ENCODE results near the gene TTLL6. TPM values are rescaled to one million over a fixed set of nuclear protein-coding genes. Genes with fewer than 3 reads are reported as not detected.

TTLL6 gene
- total and polyA plus RNA-seq, 11 donors: 0.07 to 0.55 (median 0.15) TPM; not detected in 8

DNA sequence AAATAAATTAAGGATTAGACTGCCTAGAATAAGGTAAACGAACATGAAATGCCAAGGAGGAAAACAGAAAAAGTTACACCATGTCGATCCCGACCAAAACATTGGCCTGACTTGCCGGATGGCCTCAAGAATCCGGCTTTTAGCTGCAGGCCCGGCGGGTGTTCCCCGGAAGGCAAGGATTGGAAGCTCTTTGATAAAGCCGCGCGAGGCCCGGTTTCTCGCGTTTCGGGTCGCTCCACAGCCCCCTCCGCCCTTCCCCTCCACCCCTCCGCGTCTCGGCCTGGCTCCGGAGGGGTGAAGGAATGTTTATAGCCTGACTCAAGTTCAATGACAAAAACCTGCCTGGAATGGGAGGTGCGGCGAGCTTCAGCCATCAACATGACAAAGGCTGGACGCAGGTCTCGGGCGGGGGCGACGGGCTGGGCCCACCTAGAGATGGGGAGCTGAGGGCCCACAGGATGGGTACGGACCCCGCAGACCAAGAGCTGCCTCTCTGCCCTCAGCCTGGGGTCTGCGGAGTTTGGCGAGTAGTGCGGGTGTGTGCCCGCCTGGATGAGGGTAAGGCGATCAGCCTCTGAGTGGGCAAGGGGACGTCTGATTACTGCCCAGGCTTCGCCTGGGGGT, 97.3 kb downstream of the TTLL6 start:
- H3K36me3 ChIP-seq: no peaks in the 10 kb centered on the region
- peaks cover 0 to 30% (median 9%) of the 10 kb centered on the region in 12 donors for H3K4me1 ChIP-seq
- no peak for DNase-seq
- no peak for ATAC-seq
- peaks cover 72 to 100% (median 100%) of the 10 kb centered on the region in 9 donors for H3K27me3 ChIP-seq
- no peak overlapping the region for H3K4me3 ChIP-seq
- H3K9me3 ChIP-seq: no peaks in the 10 kb centered on the region
- 5 to 8% (median 7%) methylated on average over 30 to 37 of the region's 37 CpGs for WGBS, 4 donors
- no peak overlapping the region for H3K27ac ChIP-seq
- no peak for TF ChIP-seq POLR2A (IDR thresholded peaks at IDR 0.05)
- TF ChIP-seq, protein P1, sequence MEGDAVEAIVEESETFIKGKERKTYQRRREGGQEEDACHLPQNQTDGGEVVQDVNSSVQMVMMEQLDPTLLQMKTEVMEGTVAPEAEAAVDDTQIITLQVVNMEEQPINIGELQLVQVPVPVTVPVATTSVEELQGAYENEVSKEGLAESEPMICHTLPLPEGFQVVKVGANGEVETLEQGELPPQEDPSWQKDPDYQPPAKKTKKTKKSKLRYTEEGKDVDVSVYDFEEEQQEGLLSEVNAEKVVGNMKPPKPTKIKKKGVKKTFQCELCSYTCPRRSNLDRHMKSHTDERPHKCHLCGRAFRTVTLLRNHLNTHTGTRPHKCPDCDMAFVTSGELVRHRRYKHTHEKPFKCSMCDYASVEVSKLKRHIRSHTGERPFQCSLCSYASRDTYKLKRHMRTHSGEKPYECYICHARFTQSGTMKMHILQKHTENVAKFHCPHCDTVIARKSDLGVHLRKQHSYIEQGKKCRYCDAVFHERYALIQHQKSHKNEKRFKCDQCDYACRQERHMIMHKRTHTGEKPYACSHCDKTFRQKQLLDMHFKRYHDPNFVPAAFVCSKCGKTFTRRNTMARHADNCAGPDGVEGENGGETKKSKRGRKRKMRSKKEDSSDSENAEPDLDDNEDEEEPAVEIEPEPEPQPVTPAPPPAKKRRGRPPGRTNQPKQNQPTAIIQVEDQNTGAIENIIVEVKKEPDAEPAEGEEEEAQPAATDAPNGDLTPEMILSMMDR (IDR thresholded peaks at IDR 0.05): no peak
- intact Hi-C loops (cut with DNase I): loop anchor here in 5 of 10 donors (5.0 to 10.0 kb wide), 4 partner anchors 73 to 285 kb away; no protein-coding TSS in a partner anchor

DNA sequence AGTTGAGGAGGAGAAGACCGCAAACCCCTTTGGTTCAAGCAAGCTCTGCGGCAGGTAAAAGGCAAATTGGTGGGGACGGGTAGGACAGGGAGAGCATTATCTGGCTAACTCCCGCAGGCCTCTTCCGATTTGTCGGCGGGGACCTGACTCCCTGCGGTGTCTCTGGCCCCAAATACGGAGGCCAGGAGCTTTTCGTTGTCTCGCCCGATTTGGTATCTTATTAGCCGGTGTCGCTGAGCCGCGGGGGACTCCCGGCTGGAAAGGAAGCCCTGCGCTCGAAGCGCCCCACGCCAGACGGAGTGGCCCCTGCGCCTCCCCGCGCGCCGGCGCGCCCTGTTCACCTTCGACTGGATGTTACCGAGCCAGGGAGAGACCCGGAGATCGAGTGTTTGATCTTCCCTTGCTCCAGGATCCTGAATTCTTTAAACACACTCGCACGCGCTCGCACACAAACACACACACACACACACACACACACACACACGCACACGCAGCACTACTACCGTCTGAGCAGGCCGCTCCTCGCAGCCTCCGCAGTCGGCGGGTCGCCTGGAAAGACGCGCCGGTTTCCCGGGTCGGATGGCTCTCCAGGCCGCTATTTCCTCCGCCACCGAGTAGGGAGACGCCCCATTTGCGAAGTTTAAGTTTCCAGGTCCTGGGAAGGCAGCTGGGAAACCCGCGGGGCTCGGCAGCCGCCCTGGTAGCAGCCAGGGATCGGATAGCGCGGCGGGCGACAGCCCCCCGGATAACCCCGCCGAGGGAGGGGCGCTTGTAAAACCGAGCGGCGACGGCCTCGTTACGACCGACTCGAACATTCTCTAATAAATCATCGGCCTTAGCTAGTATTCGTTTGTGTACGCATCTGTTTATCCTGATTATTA, 98.0 kb downstream of the TTLL6 start:
- peak in 1 of 4 donors; percentile 29 for ATAC-seq
- H3K36me3 ChIP-seq: no peaks in the 10 kb centered on the region
- no peak overlapping the region for H3K27ac ChIP-seq
- peaks cover 72 to 100% (median 96%) of the 10 kb centered on the region in 9 donors for H3K27me3 ChIP-seq
- DNase-seq: no peak
- H3K4me1 ChIP-seq: peaks cover 0 to 23% (median 6%) of the 10 kb centered on the region in 12 donors
- TF ChIP-seq POLR2A (IDR thresholded peaks at IDR 0.05): no peak
- TF ChIP-seq, protein P1 (IDR thresholded peaks at IDR 0.05): no peak
- no peak overlapping the region for H3K4me3 ChIP-seq
- H3K9me3 ChIP-seq: no peaks in the 10 kb centered on the region
- intact Hi-C loops (cut with DNase I): no loop called here
- WGBS, 4 donors: 2 to 4% (median 4%) methylated on average over 52 to 80 of the region's 80 CpGs

GRCh38 chr17:48718227-48718760, 98.7 kb downstream of the TTLL6 start:
- Histone ChIP-seq H3K4me3 (no peak overlapping the region), H3K4me1 (peaks cover 0 to 16% (median 3%) of the 10 kb centered on the region in 12 donors), H3K27ac (no peak overlapping the region), H3K36me3 (no peaks in the 10 kb centered on the region), H3K9me3 (no peaks in the 10 kb centered on the region), H3K27me3 (peaks cover 66 to 100% (median 95%) of the 10 kb centered on the region in 9 donors)
- no peak for TF ChIP-seq POLR2A (IDR thresholded peaks at IDR 0.05)
- TF ChIP-seq, protein P1 (IDR thresholded peaks at IDR 0.05): no peak
- no peak for ATAC-seq
- intact Hi-C loops (cut with DNase I): no loop called here
- WGBS, 4 donors: 8 to 13% (median 12%) methylated on average over 24 of the region's 24 CpGs
- DNase-seq: no peak
